ENCODE results near the gene PIGV.
"Not testable (repeated sequence)": the region's sequence is repeated elsewhere in the genome, so short reads cannot be mapped to it uniquely, and the experiment has no call there.

The PIGV gene

DNA sequence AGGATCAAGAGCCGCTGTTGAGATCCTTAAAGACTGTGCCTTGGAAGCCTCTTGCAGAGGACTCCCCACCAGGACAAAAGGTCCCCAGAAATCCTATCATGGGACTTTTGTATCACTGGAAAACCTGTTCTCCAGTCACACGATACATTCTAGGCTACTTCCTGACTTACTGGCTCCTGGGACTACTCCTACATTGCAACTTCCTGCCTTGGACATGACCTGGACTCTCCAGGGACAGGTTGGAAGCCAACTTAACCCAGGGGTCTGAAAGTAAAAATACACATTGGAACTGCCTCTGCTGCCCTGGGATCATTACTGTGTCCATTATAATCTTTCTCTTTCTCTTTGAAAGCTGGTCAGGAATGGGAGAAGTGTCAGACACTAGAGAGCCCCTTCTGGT is 9.9 kb downstream of the PIGV start:
- DNase-seq, result no peak

DNA sequence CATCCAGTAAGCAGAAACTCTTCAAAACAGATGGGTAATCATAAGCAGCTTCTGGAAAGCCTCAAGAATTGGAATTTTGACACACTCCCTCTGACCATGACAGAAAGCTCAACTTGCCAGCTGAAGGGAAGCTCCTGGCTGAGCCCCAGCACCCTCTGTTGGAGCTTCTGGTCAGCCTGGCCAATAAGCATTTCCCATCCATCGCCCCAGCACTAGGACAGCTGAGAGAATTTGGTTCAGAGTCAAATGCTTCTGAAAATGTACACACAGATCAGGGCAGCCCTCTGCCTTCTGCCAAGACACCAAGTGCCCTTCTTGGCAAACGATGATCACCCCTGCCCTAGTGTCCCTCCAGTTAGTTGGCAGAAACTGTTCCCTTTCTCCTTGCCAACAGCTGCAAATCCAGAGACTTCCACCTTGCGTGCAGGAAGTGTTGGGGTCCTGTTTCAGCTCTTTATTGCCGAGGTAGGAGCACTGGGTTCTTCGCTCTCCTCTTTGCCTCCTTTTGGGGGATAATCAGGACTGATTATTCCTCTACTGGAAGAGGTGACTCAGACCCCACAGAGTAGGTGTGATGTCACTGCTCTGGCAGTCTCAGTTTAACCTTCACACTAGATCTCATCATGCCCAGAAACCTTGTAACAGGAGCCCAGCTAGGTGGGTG is 11.9 kb downstream of the PIGV start:
- DNase-seq, result no peak

DNA sequence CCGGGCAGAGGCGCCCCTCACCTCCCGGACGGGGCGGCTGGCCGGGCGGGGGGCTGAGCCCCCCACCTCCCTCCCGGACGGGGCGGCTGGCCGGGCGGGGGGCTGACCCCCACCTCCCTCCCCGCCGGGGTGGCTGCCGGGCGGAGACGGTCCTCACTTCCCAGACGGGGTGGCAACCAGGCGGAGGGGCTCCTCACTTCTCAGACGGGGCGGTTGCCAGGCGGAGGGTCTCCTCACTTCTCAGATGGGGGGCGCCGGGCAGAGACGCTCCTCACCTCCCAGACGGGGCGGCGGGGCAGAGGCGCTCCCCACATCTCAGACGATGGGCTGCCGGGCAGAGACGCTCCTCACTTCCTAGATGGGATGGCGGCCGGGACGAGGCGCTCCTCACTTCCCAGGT is 16.2 kb downstream of the PIGV start:
- not testable (repeated sequence) for DNase-seq

DNA sequence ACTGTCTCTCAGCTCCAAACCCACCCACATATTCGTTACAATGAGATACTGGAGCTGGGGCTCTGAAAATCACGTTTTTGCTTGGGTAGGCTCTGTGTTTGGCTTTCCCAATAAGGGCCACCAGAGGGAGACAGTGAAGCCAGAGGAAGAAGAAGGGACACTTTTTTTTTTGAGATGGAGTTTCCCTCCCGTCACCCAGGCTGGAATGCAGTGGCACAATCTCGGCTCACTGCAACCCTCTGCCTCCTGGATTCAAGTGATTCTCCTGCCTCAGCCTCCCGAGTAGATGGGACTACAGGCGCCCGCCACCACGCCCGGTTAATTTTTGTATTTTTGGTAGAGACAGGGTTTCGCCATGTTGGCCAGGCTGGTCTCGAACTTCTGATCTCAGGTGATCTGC is 22.4 kb downstream of the PIGV start:
- DNase-seq, result peak; percentile 78

DNA sequence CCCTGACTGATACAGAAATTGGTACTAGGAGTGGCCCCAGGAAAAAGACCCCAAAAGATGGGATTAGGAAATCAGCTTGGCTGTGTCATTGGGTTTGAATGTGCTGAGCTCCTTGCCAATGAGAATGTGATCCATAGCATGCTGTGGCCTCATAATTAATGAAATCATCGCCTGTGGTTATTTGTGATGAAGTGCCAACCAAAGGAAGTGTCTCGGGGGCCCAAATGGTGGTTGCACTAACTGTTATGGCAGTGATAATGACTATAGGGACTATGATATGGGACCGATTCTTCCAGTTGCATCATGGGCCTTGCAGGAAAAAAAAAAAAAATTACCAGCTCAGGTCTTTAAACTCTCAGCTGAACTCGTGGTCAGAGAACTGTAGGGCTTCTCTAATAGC is 23.3 kb downstream of the PIGV start:
- DNase-seq, result no peak

DNA sequence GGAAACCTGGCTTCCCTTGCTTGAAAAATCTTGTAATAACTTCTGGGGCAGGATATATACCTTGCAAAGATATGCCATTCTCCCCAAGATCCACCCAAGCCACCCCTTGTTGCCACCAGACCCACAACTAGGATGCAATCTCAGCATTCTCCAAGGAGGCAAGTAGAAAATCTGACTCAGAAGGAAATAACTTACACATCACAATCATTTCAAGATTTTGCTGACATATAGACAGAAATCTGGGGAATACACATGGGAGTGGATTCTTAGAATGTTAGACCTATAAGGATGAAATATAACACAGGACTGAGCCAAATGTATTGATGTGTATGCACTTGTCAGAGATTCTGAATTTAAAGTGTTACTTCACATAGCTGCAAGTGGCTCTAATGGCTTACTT is 24.0 kb downstream of the PIGV start:
- no peak for DNase-seq

DNA sequence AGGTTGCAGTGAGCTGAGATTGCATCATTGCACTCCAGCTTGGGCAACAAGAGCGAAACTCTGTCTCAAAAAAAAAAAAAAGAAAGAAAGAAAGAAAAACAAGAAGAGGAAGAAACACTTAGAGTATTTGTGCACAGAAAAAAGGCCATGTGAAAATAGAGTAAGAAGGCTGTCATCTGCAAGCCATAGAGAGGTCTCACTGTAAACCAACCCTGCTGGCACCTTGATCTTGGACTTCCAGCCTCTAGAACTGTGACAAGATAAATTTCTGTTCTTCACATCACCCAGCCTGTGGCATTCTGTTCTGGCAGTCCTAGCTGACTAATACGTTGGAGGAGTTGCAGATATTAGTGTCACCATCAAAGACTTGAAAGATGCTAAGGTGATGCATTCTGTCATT is 26.6 kb downstream of the PIGV start:
- DNase-seq, result no peak

DNA sequence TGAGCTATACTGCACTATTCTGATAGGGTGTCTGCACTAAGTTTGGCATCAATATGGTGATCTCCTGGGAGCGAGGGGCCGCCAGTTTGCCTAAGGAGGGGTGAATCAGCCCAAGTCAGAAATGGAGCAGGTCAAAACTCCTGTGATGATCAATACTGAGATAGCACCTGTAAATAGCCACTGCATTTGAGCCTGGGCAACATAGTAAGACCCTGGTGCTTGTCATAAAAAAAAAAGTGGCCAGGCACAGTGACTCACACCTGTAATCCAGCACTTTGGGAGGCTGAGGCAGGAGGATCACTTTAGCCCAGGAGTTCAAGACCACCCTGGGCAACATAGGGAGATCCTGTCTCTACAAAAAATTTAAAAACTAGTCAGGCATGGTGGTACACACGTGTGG is 27.1 kb downstream of the PIGV start:
- no peak for DNase-seq

DNA sequence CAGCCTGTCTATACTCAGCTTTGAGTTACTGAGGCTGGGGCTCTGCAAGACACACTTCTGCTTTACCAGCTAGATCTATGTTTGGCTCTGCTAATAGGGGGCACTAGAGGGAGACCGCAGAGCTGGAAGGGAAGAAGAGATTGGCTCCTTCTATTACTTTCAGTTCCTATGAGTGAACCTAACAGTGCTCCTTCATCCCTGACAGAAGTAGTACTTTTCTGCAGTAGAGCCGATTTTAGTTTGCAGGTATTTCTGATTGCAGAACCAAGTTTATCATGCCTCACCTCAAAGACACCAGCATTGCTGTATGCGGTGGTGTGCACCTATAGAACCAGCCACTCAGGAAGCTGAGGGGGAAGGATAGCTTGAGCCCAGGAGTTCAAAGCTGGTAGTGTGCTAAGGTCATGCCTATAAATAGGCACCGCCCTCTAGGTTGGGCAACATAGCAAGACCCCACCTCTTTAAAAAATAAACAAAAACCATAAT is 33.1 kb downstream of the PIGV start:
- DNase-seq, result peak; percentile 25

DNA sequence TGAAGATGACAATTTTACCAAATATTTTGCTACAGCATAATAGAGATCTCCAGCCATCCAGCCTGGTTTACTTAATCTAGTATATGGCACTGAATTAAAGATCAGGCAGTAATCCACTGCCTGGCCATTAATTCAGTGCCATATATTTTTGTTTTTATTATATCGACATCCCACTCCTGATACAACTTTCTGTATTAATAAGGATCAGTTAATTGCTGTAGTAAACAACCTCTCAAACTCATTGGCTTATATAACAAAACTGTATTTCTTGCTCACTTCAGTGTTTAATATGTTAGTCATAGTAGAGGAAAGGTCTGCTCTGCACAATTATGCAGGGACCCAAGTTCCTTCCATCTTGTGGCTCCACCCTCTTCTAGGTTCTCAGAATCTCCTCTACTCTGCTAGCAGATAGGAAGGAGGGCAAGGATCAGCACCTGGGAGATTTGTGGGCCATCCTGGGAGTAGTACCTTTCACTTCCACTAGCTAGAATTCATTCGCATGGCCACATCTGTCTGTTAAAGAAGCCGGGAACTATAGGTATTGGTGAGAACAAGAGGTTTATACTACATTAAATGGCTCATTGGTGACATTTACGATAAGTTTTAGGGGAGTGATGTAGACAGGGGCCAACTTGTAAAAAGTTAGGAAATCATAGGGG is 35.1 kb downstream of the PIGV start:
- no peak for DNase-seq

DNA sequence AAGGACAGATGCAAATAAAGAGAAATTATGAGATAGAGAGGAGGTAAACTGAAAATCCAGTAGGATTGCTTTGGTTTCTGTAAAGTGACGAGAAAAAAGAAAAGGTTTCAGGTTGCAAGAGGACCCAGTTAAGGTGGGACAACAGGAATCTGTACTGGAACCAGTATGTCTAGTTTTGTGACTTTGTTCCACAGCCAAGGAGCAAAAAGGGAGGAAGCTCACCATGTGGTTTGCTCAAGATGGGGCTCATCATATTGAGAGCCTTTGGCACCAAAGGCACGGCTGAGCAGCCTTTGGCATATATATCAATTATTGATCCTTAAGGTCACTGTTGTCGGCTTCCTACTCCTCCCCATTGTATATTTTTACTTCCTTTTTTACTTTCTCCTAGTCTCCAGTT is 37.0 kb downstream of the PIGV start:
- DNase-seq, result no peak

DNA sequence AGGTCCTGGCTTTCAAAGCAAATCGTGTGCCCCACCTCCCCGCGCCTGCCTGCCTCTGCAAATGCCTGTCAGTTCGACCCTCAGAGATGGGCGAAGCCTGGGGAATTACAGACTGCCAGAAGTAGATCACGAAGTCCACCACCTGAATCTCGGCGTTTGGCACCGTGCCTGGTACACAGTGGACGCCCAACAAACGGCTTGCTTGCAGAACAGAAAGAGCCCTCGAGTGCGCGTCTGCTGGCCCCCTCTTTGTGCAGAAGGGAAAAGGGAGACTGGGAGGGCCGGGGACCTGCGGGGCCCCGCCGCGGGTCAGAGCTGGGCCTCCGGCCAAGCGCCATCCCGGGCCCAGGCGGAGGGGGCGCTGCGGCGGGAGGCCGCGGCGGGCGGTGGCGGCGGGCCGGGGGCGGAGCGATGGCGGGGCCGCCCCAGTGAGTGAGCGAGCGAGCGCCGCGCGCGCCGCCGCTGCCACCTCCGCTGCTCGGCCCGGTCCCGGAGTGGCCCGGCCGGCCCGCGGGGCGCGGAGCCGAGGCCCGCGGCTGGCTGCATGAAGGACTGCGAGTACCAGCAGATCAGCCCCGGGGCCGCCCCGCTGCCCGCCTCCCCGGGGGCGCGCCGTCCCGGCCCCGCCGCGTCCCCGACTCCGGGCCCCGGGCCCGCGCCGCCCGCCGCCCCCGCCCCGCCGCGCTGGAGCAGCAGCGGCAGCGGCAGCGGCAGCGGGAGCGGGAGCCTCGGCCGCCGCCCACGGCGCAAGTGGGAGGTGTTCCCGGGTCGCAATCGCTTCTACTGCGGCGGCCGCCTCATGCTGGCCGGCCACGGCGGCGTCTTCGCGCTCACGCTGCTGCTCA is 38.7 kb downstream of the PIGV start, which contains the start of gene ZDHHC18:
Gene ZDHHC18, plus strand, starts transcription at position 428 of the 845 bp plus-strand sequence. Its CDS starts 117 bp downstream, at position 545.
- DNase-seq, result peak; percentile 74

DNA sequence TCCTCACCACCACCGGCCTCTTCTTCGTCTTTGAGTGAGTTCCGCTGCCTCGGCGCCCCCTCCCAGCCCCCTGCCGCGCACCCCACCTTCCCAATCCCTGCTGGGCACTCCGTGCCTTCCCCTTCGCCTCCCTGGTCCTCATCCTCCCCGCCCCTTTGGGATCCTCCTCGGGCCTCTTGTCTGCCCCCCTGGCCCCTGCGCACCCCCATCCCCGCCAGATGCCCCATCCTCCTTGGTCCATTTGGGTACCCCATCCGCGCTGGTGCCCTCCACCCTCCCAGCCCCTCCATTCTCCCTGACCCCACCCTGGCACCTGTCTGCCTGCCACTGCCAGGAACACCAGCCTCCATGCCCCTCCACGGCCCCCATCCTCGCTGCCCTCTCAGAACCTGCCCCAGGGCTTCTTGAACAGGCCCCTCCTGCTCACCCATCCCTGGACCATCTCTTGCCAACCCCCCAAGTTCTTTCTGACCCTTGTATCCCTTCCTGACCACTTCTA is 39.4 kb downstream of the PIGV start:
- no peak for DNase-seq

DNA sequence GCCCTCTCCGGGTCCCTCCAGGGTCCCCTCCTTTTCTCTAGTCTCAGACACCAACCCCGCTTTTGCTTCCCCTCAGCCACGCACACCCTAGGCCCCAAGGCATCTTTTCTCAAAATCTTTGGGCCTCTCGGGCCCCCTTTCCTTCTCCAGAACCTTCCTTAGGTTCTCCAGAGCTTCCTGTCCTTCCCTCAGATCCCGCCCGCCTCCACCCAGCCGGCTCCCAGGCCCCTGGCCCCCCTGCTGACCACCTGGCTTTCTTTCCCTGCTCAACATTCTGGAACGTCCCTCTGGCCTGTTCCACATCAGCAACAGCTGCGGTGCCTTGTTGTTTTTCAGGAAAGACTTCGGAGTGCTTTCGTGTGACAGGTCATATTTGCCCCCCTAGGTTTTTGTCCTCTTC is 39.9 kb downstream of the PIGV start:
- no peak for DNase-seq

DNA sequence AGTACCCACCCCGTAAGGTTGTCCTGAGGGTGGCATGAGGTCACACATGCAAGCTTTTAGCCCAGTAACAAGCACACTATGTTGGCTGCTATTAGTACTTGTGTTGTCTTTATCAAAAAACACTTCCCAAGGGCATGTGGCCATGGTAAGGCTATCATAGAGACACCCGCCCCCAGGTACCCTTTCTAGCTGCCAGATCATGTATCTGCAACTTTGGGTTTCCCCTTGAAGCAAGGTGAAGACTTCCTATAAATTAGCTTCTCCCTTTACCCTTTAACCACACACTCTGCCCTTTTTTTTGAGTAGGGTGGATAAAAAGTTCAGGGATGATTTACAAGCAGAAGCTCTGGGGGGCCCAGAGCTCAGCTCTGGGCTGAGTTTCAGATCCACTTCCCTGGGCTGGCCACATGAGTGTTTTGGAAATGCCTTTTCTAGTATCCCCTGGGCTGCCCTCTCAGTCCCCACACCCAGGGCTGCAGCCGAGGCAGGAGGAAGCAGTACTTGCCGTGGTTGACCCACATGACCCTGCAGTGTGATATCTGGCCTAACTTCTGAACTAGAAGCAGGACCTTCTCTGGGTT is 40.8 kb downstream of the PIGV start:
- DNase-seq, result peak; percentile 57

DNA sequence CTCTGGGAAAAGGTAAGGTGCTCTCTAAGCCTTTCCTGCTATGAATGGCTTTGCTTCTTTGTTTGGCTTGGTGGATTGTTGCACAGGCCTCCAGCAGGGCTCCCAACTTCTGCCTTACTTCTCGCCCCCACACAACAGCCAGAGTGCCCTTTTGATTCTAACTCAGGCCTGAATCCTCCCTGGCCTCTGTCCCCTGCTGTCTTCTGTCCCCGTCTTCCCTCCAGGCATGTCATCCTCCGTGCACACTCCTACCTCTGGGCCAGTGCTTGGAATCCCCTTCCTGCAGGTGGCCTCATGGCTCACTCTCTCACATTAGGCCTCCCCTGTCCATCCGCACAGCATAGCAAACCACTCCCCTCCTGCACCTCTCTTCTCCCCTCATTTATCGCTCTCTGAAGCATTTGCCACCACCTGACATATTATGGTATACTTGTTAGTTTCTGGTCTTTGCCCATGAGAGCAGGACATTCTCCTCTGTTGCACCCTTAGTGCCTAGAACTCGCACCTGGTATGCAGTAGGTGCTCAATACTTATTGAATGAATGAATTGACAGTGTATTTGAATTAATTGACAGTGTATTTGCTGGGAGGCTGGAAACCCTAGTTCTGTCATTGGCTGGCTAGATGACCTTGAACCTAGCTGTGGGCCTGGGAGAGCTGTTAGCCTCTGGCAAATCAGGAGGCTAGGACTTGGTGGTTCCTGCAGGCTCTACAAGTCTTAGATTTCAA is 41.6 kb downstream of the PIGV start:
- no peak for DNase-seq

DNA sequence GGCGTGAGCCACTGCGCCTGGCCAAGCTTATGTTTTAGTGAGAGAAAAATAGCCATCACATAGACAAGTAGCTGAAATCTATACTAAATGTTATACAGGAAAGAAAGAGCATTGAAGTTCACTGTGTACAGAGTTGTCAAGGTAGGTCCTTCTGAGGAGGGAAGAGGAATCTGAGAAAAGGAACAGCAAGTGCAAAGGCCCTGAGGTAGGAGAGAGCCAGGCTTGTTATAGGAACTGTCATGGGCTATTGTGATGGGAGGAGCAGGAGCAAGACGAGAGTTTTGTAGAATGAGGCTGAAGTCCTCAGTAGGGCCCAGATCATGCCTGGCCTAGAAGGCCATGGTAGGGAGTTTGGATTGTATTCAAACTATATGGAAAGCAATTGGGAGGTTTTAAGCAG is 43.3 kb downstream of the PIGV start:
- DNase-seq, result no peak

DNA sequence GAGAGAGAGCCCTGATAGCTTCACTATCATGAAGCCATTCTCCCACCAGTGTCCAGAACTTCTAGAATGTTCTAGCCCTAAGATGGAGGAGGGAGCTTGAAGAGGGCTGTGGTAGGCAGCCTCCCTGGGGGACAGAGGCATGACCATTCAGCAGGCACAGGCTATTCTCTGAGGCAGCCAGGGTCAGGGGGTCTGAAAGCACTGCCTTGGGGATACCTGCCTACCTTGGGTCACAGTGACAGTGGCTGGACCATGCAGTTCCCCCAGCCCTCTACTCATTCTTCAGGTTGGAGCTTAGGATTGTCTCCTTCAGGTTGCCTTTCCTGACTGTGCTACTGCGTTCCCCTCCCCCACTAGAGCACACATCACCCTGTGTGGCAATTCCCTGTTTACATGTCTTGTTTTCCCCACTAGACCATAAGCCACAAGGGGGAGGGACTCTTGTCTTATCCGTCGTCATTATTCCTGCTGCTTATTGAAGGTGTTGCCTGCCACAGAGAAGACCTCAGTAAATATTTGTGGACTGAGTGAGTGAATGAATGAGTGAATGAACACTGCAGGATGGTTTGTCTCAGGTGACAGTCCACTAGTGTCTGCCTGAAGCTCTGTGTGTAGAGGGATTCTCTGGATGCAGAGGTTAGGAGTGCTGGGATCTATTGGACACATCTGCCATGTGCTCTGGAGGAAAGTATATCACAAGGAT is 43.9 kb downstream of the PIGV start:
- DNase-seq, result no peak

DNA sequence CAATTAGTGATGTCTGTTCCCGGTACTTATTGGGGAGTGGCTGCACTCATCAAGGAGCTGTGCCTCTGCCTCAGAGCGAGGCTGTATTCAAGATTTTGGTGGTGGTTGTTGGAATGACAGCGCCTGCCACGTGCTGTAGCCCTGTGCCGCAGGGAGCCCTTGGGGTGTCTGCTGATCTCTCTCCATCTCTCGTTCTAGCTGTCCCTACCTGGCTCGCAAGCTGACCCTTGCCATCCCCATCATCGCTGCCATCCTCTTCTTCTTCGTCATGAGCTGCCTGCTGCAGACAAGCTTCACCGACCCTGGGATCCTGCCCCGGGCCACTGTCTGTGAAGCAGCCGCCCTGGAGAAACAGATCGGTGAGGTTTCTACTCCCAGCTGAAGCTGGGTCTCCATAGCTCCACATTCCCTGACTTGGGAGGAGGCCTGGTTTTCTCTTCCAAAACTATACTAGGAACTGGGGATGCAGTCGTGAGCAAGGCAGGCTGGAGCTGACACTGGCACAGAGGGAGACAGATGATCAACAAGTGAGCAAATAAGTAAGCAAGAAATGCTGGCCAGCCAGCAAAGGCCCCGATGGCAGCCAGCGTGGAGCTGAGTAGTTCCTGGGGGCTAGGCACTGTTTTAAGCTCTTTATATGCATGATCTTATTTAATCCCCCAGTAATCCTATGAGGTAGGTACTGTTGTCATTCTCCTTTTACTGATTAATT is 44.7 kb downstream of the PIGV start:
- DNase-seq, result no peak

DNA sequence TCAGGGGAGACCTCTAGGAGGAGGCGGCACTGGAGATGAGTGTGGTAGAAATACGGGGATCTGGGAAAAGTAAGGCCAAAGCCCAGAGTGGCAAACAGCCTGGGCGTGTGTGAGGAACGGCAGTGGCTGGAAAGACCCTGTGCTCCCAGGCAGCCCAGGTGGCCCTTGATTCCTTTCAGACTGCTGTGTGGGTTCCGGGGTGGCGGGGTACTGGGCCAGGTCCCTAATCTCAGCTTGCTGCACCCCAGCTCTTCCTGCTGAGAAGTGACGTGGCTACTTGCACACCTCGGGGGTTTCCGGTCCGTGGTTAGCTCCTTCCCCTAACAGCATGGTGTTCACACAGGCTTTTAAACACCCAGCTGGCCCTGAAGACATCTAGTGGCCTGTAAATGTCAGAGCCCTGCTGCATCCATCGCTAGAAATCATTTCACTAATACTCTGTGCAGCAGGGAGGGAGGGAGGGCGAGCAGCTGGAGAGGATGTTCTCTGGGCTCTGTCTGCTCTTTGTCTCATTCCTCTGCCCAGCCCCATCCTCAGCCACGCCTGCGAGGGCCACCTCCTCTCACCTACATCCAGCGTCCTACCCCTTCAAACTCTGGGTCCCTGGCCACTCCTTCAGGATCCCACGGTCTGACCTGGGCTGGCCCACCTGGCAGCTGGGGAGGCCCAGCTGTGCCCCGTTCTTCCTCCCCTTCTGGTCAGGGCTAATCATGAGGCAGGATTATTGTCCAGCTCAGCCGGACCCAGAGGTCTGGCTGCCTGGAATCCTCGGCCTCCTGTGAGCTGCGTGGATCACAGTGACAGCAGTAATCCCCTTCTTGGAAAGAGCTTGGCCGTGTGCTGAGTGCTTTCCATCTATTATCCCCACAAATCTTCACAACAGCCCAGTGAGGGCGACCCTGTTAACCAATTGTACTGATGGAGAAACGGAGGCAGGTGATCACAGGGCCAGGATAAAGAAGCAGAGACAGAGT is 46.0 kb downstream of the PIGV start:
- peak; percentile 85 for DNase-seq
